ENCODE results near the gene CLOCK.

Gene CLOCK

DNA sequence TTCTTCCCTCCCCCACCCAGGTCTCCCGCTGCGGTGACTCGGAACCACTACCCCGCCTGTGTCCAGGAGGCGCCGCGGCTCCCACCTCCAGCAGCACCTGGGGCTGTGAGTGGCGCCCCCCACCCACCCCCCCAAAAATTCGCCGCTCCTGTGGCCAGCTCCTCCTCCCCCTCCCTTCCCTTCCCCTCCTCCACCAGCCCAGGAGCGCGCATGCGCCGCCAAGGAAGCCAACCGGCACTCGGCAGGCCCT is 278 bp downstream of the CLOCK start:
- no peak overlapping the region for H3K27ac Mint-ChIP-seq
- peaks cover 66% of the 10 kb centered on the region for H3K4me1 Mint-ChIP-seq
- H3K4me3 Mint-ChIP-seq: peak overlapping the region; percentile 95
- TF ChIP-seq, protein P1, sequence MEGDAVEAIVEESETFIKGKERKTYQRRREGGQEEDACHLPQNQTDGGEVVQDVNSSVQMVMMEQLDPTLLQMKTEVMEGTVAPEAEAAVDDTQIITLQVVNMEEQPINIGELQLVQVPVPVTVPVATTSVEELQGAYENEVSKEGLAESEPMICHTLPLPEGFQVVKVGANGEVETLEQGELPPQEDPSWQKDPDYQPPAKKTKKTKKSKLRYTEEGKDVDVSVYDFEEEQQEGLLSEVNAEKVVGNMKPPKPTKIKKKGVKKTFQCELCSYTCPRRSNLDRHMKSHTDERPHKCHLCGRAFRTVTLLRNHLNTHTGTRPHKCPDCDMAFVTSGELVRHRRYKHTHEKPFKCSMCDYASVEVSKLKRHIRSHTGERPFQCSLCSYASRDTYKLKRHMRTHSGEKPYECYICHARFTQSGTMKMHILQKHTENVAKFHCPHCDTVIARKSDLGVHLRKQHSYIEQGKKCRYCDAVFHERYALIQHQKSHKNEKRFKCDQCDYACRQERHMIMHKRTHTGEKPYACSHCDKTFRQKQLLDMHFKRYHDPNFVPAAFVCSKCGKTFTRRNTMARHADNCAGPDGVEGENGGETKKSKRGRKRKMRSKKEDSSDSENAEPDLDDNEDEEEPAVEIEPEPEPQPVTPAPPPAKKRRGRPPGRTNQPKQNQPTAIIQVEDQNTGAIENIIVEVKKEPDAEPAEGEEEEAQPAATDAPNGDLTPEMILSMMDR (IDR thresholded peaks at IDR 0.05): no peak
- DNase-seq: no peak
- no peaks in the 10 kb centered on the region for H3K9me3 Mint-ChIP-seq
- no peaks in the 10 kb centered on the region for H3K27me3 Mint-ChIP-seq (ENCODE audit: low read depth, poor library complexity)
- H3K36me3 Mint-ChIP-seq (ENCODE audit: low read depth): peaks cover 6% of the 10 kb centered on the region

DNA sequence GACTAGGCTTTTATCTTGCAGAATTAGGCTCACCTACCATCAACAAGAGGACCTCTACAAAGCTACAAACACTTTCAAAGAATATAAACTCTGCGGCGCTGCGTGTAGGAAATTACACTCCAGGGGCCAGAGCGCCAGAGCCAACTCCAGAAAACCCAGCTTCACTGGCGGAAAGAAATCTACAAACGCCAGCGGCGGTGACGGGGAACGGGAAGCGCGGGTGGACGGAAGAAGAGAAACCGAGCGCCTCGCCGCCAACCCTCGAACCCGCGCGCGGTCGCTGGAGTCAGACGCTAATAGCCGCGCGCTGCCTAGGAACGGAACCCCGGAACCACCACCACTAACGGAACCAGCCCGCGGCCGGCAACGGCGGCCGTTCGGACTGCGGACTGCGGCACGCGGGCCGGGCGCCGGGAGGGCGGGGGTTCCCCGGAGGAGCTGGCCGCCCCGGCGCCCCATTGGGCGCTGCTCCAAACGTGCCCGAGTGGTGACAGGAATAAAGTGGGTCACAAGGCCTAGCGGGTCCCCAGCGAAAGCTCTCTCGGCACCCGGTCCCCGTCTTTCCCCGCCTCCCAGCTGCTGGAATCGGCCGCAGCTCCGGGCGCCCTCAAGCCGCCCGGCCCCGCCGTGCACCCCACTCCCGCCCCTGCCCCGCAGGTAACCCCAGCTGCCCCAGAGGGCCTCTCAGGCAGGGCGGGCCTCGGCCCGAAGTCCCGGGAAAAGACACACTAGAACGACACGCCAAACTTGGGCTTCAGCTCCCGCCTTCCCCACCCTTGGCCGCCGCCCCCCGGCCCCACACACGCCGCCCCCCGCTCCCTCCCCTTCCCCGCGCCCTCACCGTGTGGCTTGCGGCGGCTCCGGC is 836 bp downstream of the CLOCK start:
- peak; percentile 78 for DNase-seq
- peaks cover 9% of the 10 kb centered on the region for H3K36me3 Mint-ChIP-seq (ENCODE audit: low read depth)
- H3K9me3 Mint-ChIP-seq: no peaks in the 10 kb centered on the region
- TF ChIP-seq, protein P1 (IDR thresholded peaks at IDR 0.05): no peak
- no peaks in the 10 kb centered on the region for H3K27me3 Mint-ChIP-seq (ENCODE audit: low read depth, poor library complexity)
- H3K4me1 Mint-ChIP-seq: peaks cover 66% of the 10 kb centered on the region
- H3K4me3 Mint-ChIP-seq: peak overlapping the region; percentile 95
- peak overlapping the region; percentile 98 for H3K27ac Mint-ChIP-seq

DNA sequence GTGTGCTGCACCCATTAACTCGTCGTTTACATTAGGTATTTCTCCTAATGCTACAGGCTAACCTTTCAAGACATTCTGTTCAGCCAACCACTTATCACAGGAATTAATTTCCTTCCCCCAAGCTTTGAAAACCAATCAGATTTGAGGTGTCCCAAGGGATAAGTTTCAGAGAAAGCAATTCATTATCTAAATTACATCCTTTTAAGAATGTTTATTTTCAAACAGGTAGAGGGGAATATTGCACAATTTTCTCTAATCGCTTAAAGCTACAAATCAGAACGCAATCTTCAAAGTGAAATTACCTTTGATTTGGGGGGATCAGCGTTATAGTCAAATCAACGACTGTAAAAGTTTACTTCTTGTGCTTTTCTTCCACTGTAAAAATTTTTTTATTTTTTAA is 1.6 kb downstream of the CLOCK start:
- Mint-ChIP-seq H3K36me3 (ENCODE audit: low read depth) (peaks cover 15% of the 10 kb centered on the region), H3K27ac (peak overlapping the region; percentile 98), H3K27me3 (ENCODE audit: low read depth, poor library complexity) (no peaks in the 10 kb centered on the region), H3K9me3 (peaks cover 3% of the 10 kb centered on the region), H3K4me3 (peak overlapping the region; percentile 95), H3K4me1 (peaks cover 62% of the 10 kb centered on the region)
- no peak for DNase-seq
- TF ChIP-seq, protein P1 (IDR thresholded peaks at IDR 0.05): no peak

DNA sequence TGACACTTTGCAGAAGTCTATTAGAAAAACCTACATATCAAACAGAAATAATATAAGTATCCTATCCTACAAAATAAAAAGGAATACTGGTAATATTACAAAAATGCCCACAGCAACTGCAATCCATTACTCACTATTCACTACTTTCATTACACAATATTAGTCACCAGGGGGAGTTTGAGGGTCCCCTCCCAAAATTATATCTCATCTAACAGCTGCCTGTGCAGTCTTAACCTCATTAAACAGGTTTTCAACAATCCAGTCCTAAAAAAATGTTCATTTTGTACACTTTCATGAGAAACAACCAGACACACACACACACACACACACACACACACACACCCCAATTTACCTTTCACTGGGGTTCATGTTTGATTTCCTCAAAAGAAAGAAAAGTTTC is 2.9 kb downstream of the CLOCK start:
- no peak for DNase-seq
- H3K36me3 Mint-ChIP-seq (ENCODE audit: low read depth): peaks cover 28% of the 10 kb centered on the region
- peak overlapping the region; percentile 95 for H3K4me3 Mint-ChIP-seq
- no peak overlapping the region for H3K27ac Mint-ChIP-seq
- no peaks in the 10 kb centered on the region for H3K27me3 Mint-ChIP-seq (ENCODE audit: low read depth, poor library complexity)
- TF ChIP-seq, protein P1 (IDR thresholded peaks at IDR 0.05): peak; percentile 13
- H3K4me1 Mint-ChIP-seq: peaks cover 51% of the 10 kb centered on the region
- peaks cover 6% of the 10 kb centered on the region for H3K9me3 Mint-ChIP-seq

DNA sequence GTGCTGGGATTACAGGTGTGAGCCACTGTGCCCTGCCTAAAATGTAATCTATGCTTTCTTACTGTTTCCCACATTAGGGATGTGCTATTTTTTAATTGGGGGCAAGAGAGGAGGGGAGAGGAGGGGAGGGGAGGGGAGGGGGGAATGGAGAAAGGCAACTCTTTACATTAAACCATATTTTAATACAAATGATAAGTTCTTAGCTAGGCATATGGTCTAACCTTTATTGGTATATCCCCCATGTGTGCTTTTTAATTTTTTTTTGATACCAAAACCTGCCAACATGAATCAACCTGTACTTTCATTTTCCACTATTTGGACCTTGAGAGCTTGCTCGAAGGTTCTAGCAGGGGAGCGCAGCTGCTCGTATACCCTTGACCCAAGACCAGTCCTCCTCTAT is 6.4 kb downstream of the CLOCK start:
- Mint-ChIP-seq H3K27me3 (ENCODE audit: low read depth, poor library complexity) (no peaks in the 10 kb centered on the region), H3K4me1 (peaks cover 33% of the 10 kb centered on the region), H3K36me3 (ENCODE audit: low read depth) (peaks cover 61% of the 10 kb centered on the region), H3K27ac (no peak overlapping the region), H3K4me3 (no peak overlapping the region), H3K9me3 (peaks cover 37% of the 10 kb centered on the region)
- TF ChIP-seq, protein P1 (IDR thresholded peaks at IDR 0.05): no peak
- no peak for DNase-seq

DNA sequence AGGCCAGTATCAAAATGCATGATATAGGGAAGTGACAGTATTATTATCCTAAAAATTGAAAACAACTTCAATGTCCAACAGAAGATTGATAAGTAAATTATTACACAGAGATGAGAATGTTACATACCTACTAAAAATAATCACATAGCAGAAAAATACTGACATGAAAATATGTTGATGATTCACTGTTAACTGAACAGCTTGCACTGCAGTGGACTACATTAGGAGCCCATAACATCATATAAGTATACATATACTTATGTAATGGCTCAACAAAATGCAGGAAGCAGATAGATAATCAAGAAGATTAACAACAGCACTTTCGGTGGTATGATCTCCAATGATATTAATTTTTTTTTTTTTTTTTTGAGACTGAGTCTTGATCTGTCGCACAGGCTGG is 7.1 kb downstream of the CLOCK start:
- H3K27me3 Mint-ChIP-seq (ENCODE audit: low read depth, poor library complexity): no peaks in the 10 kb centered on the region
- no peak for DNase-seq
- TF ChIP-seq, protein P1 (IDR thresholded peaks at IDR 0.05): no peak
- peaks cover 29% of the 10 kb centered on the region for H3K4me1 Mint-ChIP-seq
- H3K27ac Mint-ChIP-seq: no peak overlapping the region
- H3K9me3 Mint-ChIP-seq: peaks cover 43% of the 10 kb centered on the region
- no peak overlapping the region for H3K4me3 Mint-ChIP-seq
- H3K36me3 Mint-ChIP-seq (ENCODE audit: low read depth): peaks cover 67% of the 10 kb centered on the region
